Karpas-422 (cell line): ENCODE measurements around the gene AIDA. TPM values are rescaled to one million over a fixed set of nuclear protein-coding genes. Genes with fewer than 3 reads are reported as not detected.

Experiments used
- DNase-seq: peaks from one replicate; pipeline ENCODE4 v3.0.0-alpha.2; 2015
- H2AFZ ChIP-seq: fragments of 200-600 bp; sonication (generic); 2 replicates; pipeline ENCODE4 v1.6.1; 2014; ENCODE audit warnings: antibody characterized with exemption, low read length, mixed read lengths
- H3K27ac ChIP-seq: fragments of 200-600 bp; sonication (generic); 2 replicates; pipeline ENCODE4 v1.5.1; 2014; ENCODE audit warnings: mild to moderate bottlenecking, low read length, moderate library complexity
- H3K27me3 ChIP-seq: fragments of 200-600 bp; sonication (generic); 2 replicates; pipeline ENCODE4 v1.6.1; 2014; ENCODE audit warnings: low read length, mixed read lengths
- H3K36me3 ChIP-seq: fragments of 200-600 bp; sonication (generic); 2 replicates; pipeline ENCODE4 v1.6.1; 2014; ENCODE audit warnings: low read length, mixed read lengths; ENCODE audit not compliant: insufficient read depth
- H3K4me1 ChIP-seq: fragments of 200-600 bp; sonication (generic); 2 replicates; pipeline ENCODE4 v1.6.1; 2014; ENCODE audit warnings: mild to moderate bottlenecking, low read length, mixed read lengths
- H3K4me2 ChIP-seq: fragments of 200-600 bp; sonication (generic); 2 replicates; pipeline ENCODE4 v1.6.1; 2014; ENCODE audit warnings: low read length, low read depth, mild to moderate bottlenecking; ENCODE audit not compliant: poor library complexity, severe bottlenecking
- H3K4me3 ChIP-seq: fragments of 200-600 bp; sonication (generic); 2 replicates; pipeline ENCODE4 v1.5.1; 2014; ENCODE audit warnings: mild to moderate bottlenecking, antibody characterized with exemption, low read length, mixed read lengths
- H3K79me2 ChIP-seq: fragments of 200-600 bp; sonication (generic); 2 replicates; pipeline ENCODE4 v1.6.1; 2014; ENCODE audit warnings: mild to moderate bottlenecking, low read length, mixed read lengths
- H3K9ac ChIP-seq: fragments of 200-600 bp; sonication (generic); 2 replicates; pipeline ENCODE4 v1.6.0; 2014; ENCODE audit warnings: low read length
- H3K9me2 ChIP-seq: fragments of 200-600 bp; sonication (generic), shearing (Covaris generic); replicated peaks from 2 replicates; pipeline ENCODE4 v1.6.0; 2014; ENCODE audit warnings: mild to moderate bottlenecking, low read length, moderate library complexity; ENCODE audit not compliant: insufficient read depth
- H3K9me3 ChIP-seq: fragments of 300-700, 200-600 bp; sonication (generic); 2 replicates; pipeline ENCODE4 v1.6.1; 2014; ENCODE audit warnings: low read length, mixed read lengths
- H4K20me1 ChIP-seq: fragments of 200-600 bp; sonication (generic); 2 replicates; pipeline ENCODE4 v1.6.1; 2014; ENCODE audit warnings: mild to moderate bottlenecking, antibody characterized with exemption, low read length, low read depth; ENCODE audit not compliant: insufficient read depth
- total RNA-seq: library from RNA; depleted of rRNA; stranded (reverse); fragments of >200 nt; shearing (Covaris generic); gene quantifications from 2 replicates; pipeline ENCODE4 v1.2.3, GENCODE V29; 2014; ENCODE audit warnings: low replicate concordance; rRNA removed

Gene AIDA, protein sequence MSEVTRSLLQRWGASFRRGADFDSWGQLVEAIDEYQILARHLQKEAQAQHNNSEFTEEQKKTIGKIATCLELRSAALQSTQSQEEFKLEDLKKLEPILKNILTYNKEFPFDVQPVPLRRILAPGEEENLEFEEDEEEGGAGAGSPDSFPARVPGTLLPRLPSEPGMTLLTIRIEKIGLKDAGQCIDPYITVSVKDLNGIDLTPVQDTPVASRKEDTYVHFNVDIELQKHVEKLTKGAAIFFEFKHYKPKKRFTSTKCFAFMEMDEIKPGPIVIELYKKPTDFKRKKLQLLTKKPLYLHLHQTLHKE
- 13.3 and 26.4 TPM in 2 replicates for total RNA-seq

DNA sequence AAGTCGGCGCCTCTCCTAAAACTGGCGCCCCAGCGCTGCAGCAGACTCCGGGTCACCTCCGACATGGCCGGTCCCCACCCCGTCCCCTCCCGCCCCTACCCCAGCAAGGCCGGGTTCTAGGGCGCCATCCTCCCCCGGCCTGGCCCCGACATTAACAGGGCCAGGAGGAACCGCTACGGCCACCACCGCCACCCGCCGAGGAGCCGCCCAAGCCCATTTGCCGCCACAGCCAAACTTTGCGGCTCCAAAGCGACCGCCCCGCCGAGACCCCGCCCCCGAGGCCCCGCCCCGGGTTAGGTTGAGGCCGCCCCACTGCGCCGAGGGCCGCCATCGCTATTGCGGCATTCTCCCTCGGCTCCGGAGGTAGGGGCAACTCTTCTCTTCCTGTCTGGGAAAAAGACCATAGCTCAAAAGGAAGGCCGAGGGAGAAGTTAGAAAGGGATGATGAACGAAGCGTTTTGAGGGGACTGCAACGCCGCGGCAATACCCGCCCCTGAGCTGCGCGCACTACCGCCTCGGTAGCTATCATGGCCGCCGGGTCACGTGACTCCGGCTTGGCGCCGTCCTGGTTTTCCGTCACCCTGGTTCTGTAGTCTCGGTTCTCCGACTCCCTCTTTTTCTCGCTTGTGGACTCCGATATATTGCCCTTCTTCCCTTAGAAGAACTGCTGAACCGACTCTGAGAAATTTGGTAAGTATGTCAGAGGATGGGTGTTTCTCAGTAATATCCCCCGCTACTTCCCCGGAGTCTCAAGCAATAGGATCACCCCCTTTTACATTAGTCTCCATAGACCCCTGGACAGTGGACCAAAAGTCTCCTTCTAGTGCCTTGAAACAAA is at the start of gene AIDA, which contains the start of gene BROX:
Gene AIDA (minus strand): TSS at position 239 of the 838 bp plus-strand sequence. CDS start 174 bp downstream, at position 65.
Gene BROX (plus strand): TSS at position 312 of the 838 bp plus-strand sequence. CDS start 3,136 bp downstream, outside the sequence.
- Histone ChIP-seq H3K79me2 (peaks cover 61% of the 10 kb centered on the region), H3K9ac (peak within 1 kb of the TSS; percentile 89)

DNA sequence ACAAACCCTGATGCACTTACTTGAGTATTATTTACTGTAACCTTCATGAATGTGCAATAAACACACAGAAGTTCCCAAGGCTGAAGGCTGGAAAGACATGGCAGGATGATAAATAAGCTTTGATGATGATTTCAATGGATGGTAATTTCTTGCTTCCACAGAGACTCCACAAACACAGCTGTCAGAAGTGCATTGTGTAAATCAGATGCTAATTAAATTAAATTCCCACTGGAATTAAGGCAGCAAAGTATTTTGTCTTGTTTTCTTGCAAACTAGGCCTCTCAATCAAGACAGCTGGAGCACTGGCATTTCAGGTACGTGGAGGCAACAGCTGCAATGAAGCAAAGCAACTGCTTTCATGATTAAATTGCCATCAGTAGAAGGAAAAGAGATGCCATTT is 48.8 kb upstream of the AIDA start:
- Histone ChIP-seq H2AFZ (no peak overlapping the region), H3K4me1 (no peaks in the 10 kb centered on the region), H3K9me3 (no peaks in the 10 kb centered on the region), H3K4me2 (no peak overlapping the region), H3K27ac (no peak overlapping the region), H3K27me3 (no peaks in the 10 kb centered on the region), H3K4me3 (no peak overlapping the region), H3K9me2 (no peaks in the 10 kb centered on the region), H3K36me3 (no peaks in the 10 kb centered on the region), H3K79me2 (no peaks in the 10 kb centered on the region), H3K9ac (no peak overlapping the region), H4K20me1 (no peaks in the 10 kb centered on the region)
- no peak for DNase-seq

More for the DNA sequence above, at the start of gene AIDA, which contains the start of gene BROX:
- Histone ChIP-seq H3K4me2 (peak within 1 kb of the TSS; percentile 92), H4K20me1 (no peaks in the 10 kb centered on the region), H3K36me3 (peaks cover 8% of the 10 kb centered on the region; the same call in 1 of the 2 replicates), H2AFZ (peak within 1 kb of the TSS; percentile 83), H3K9me2 (no peaks in the 10 kb centered on the region), H3K27ac (peak within 1 kb of the TSS; percentile 94), H3K9me3 (no peaks in the 10 kb centered on the region), H3K4me1 (peaks cover 16% of the 10 kb centered on the region), H3K4me3 (peak within 1 kb of the TSS; percentile 86), H3K27me3 (no peaks in the 10 kb centered on the region)
- DNase-seq, result peak; percentile 95

DNA sequence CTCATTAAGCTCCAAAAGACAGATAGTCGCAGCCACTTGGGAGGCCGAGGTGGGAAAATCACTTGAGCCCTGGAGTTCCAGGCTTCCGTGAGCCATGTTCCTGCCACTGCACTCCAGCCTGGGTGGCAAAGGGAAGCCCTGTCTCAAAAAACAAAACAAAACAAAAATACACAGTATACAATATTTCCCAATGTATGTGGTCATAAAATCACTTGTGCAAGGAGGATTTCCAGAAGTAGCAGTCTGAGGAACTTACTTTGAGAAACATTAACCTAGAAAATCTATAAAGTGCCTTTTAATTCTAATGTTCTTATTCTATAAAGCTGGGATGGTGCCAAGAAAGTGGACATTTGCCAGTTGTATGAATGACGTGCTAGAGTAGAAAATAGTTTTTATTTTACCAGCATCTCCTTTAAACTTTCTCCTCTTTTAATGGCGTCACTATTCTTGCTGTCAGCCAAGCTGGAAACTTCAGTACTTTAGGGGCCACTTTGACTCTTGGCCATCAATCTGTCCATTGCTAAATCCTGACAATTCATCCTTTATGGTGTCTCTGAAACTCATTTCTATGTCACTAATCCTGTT is 47.3 kb upstream of the AIDA start:
- no peaks in the 10 kb centered on the region for H3K9me3 ChIP-seq
- H3K27me3 ChIP-seq, result no peaks in the 10 kb centered on the region
- H3K36me3 ChIP-seq, result no peaks in the 10 kb centered on the region
- no peaks in the 10 kb centered on the region for H3K4me1 ChIP-seq
- DNase-seq, result no peak
- H3K4me3 ChIP-seq, result no peak overlapping the region
- H2AFZ ChIP-seq, result no peak overlapping the region
- H3K79me2 ChIP-seq, result no peaks in the 10 kb centered on the region
- H4K20me1 ChIP-seq, result no peaks in the 10 kb centered on the region
- no peak overlapping the region for H3K4me2 ChIP-seq
- H3K27ac ChIP-seq, result no peak overlapping the region
- H3K9ac ChIP-seq, result no peak overlapping the region
- no peaks in the 10 kb centered on the region for H3K9me2 ChIP-seq

DNA sequence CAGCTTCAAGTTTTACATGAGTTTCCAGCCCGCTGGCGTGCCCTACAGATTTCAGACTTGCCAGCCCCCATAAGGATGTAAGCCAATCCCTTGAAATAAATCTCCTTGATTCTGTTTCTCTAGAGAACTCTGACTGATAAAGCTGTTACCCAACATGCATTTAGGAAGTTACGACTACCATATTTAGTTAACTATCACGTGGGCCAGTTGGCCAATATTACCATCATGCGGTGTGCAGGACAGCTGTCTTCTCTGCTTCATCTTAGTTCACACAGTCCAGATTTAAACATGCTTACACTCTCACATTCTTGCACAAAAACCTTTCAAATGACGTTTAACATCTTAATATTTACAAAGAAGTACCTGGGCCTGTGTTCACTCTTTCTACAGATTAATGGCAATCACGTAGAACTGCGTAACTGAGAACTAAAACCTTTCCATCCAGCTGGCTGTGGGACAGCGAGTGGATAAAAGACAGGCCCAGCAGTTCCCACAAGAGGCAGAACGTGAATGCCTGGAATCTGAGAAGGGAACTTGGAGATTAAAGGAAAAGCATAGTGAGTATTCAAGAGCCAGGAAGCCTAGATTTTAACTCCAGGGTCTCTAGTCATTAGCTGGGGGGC is 45.5 kb upstream of the AIDA start:
- Histone ChIP-seq H3K79me2 (no peaks in the 10 kb centered on the region), H3K9me3 (no peaks in the 10 kb centered on the region), H3K4me3 (no peak overlapping the region), H3K9ac (no peak overlapping the region), H3K4me2 (no peak overlapping the region), H2AFZ (no peak overlapping the region), H3K9me2 (no peaks in the 10 kb centered on the region), H3K27ac (no peak overlapping the region), H3K36me3 (no peaks in the 10 kb centered on the region), H3K4me1 (no peaks in the 10 kb centered on the region), H4K20me1 (no peaks in the 10 kb centered on the region), H3K27me3 (no peaks in the 10 kb centered on the region)
- no peak for DNase-seq

DNA sequence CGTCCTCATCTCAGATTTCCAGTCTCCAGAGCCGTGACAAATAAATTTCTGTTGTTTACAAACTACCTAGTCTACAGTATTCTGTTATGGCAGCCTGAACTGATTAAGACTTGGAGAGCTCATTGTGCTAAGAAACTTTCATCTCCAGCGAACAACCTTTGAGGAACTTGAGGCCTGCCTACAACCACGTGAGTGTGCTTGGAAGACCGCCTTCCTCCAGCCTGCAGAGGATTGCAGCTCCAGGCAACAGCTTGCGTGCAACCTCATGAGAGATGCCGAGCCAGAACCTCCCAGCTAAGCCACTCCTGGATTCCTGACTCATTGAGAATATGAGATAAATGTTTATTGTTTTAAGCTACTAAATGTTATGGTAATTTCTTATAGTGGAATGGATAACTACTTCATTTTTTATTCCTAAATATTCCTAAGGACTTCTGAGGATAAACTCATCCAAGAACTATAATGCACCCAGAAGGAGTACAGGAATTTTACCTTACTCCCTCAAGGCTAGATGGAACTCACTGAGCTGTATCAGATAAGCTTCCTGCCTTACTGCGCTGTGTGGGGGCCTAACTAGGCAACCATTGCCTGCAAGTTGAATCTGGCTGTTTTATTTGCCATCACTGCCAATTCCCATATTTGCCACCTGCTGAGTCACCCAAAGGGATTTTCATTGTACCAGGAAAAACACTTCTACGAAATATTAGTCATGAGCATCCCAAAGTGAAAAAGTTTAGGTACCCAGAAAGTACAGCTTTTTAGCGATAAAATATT is 42.3 kb upstream of the AIDA start:
- Histone ChIP-seq H2AFZ (no peak overlapping the region), H3K79me2 (no peaks in the 10 kb centered on the region), H3K9ac (no peak overlapping the region), H3K27ac (no peak overlapping the region), H3K9me2 (no peaks in the 10 kb centered on the region), H3K36me3 (no peaks in the 10 kb centered on the region), H3K4me3 (no peak overlapping the region), H3K4me1 (no peaks in the 10 kb centered on the region), H3K9me3 (no peaks in the 10 kb centered on the region), H3K27me3 (no peaks in the 10 kb centered on the region), H3K4me2 (no peak overlapping the region), H4K20me1 (no peaks in the 10 kb centered on the region)
- DNase-seq, result no peak

DNA sequence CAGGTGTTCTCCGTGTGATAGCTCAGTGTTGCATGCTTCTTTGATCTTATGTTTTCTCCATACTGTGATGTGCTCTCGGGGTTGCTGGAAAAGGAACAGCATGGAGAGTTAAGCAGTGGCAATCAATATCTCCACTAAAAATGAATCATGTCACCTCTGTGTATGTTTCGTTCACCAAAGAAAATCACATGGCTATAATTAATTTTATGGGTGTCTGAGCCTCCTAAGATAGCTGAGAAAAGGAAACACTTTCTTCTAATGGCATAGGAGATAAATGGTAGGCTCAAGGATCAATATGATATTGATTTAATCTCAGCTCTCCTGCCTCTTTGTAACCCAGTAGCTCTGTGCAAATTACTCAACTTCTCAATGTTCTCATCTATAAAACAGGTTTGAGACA is 39.0 kb upstream of the AIDA start:
- Histone ChIP-seq H2AFZ (no peak overlapping the region), H3K79me2 (no peaks in the 10 kb centered on the region), H3K9me3 (no peaks in the 10 kb centered on the region), H4K20me1 (no peaks in the 10 kb centered on the region), H3K36me3 (no peaks in the 10 kb centered on the region), H3K4me2 (no peak overlapping the region), H3K9ac (no peak overlapping the region), H3K27me3 (no peaks in the 10 kb centered on the region), H3K4me3 (no peak overlapping the region), H3K4me1 (no peaks in the 10 kb centered on the region), H3K9me2 (no peaks in the 10 kb centered on the region), H3K27ac (no peak overlapping the region)
- DNase-seq, result no peak

DNA sequence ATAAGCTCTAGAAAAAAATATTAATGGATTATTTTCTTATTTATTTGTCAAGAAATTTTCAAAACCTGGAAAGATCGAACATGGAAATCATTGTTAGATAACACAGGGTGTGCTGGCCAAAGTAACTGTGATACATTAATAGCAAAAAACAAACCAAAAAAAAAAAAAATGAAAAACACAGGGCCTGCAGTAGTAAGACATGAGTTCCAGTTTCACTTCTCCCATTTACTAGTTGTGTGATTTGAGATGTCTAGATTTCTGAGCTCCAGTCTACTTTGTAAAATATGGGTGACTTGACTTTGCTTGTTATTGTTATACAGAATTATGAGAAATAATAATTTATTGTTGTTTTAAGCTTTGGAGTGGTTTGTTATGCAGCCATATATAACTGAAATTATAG is 38.4 kb upstream of the AIDA start:
- no peaks in the 10 kb centered on the region for H3K9me2 ChIP-seq
- H3K36me3 ChIP-seq, result no peaks in the 10 kb centered on the region
- no peaks in the 10 kb centered on the region for H3K79me2 ChIP-seq
- H3K9ac ChIP-seq, result no peak overlapping the region
- no peak overlapping the region for H2AFZ ChIP-seq
- H3K4me2 ChIP-seq, result no peak overlapping the region
- no peaks in the 10 kb centered on the region for H3K4me1 ChIP-seq
- no peak for DNase-seq
- H3K4me3 ChIP-seq, result no peak overlapping the region
- H3K9me3 ChIP-seq, result no peaks in the 10 kb centered on the region
- H4K20me1 ChIP-seq, result no peaks in the 10 kb centered on the region
- no peaks in the 10 kb centered on the region for H3K27me3 ChIP-seq
- no peak overlapping the region for H3K27ac ChIP-seq
